B cell (primary cell): ENCODE results near the gene DNAJC25. TPM values are rescaled to one million over a fixed set of nuclear protein-coding genes. Genes with fewer than 3 reads are reported as not detected.

Source experiments
- ATAC-seq: fragments of 200-7000 bp; cut with Tn5 transposase; one replicate; pipeline ENCODE4 v1.10.0; 2021; ENCODE audit warnings: low read depth, mild to moderate bottlenecking, moderate number of reproducible peaks, moderate library complexity
- CTCF ChIA-PET: fragments of 350-600 bp; sonication (Branson Sonifier 250); formaldehyde crosslinking; loops from one replicate; lab custom pipeline; 2021; ENCODE audit warnings: antibody characterized with exemption, inconsistent platforms; lab: Charles Lee
- POLR2A ChIA-PET: fragments of 350-600 bp; sonication (Branson Sonifier 250); formaldehyde crosslinking; loops from one replicate; lab custom pipeline; 2021; ENCODE audit warnings: antibody characterized with exemption; lab: Charles Lee
- DNase-seq: peaks from one replicate; pipeline ENCODE4 v3.0.0; 2013
- H2AFZ ChIP-seq: 2 replicates; pipeline ENCODE4 v1.6.1; 2012; ENCODE audit warnings: mild to moderate bottlenecking, low read depth, low read length; ENCODE audit not compliant: insufficient read depth, poor library complexity, severe bottlenecking
- H3K27ac ChIP-seq, 2 donors: 1 replicate in 1 of 2; 2 replicates in 1 of 2; pipeline ENCODE4 v1.5.1; 2012 to 2013; ENCODE audit warnings: low read length in 2 of 2, mild to moderate bottlenecking in 2 of 2, moderate library complexity in 1 of 2
- H3K27me3 ChIP-seq, 4 experiments: fragments of 200-600 bp in 1 of 4; sonication (generic) in 1 of 4; replicated peaks in 1 of 4; 1 replicate in 2 of 4; 2 replicates in 2 of 4; pipeline versions ENCODE4 v1.6.1 to v1.7.0; 2013 to 2016; ENCODE audit warnings: low read length in 3 of 4, mild to moderate bottlenecking in 2 of 4, mixed read lengths in 1 of 4, moderate library complexity in 1 of 4; ENCODE audit not compliant: insufficient read depth in 4 of 4, control insufficient read depth in 3 of 4; ENCODE audit errors: control extremely low read depth in 1 of 4
- H3K36me3 ChIP-seq, 2 experiments: replicated peaks in 1 of 2; 1 replicate in 1 of 2; 2 replicates in 1 of 2; pipeline versions ENCODE4 v1.6.1 to v1.7.1; 2013; ENCODE audit warnings: low read length in 1 of 2; ENCODE audit not compliant: insufficient read depth in 2 of 2, control insufficient read depth in 1 of 2; ENCODE audit errors: control extremely low read depth in 1 of 2, extremely low read depth in 1 of 2
- H3K4me1 ChIP-seq, 2 donors: fragments of 200-600 bp in 1 of 2; sonication (generic) in 1 of 2; 1 replicate in 1 of 2; 2 replicates in 1 of 2; pipeline versions ENCODE4 v1.5.1 to v1.6.1; 2013 to 2017; ENCODE audit warnings: low read length in 2 of 2; ENCODE audit not compliant: control insufficient read depth in 2 of 2, insufficient read depth in 2 of 2
- H3K4me2 ChIP-seq: replicated peaks from 2 replicates; pipeline ENCODE3; 2012; ENCODE audit warnings: mild to moderate bottlenecking, low read depth, low read length; ENCODE audit not compliant: poor library complexity, severe bottlenecking
- H3K4me3 ChIP-seq, 5 experiments: fragments of 200-600 bp in 1 of 5; sonication (generic) in 1 of 5; 1 replicate in 3 of 5; 2 replicates in 2 of 5; pipeline versions ENCODE4 v1.5.1 to v1.7.0; 2011 to 2016; ENCODE audit warnings: low read length in 4 of 5, mild to moderate bottlenecking in 4 of 5, low read depth in 2 of 5, control low read depth in 1 of 5, moderate library complexity in 1 of 5; ENCODE audit not compliant: insufficient read depth in 1 of 5; ENCODE audit errors: control extremely low read depth in 1 of 5, extremely low read depth in 1 of 5
- H3K79me2 ChIP-seq: fragments of 200-600 bp; sonication (generic); one replicate; pipeline ENCODE4 v1.6.0; 2016; ENCODE audit warnings: low read length; ENCODE audit not compliant: control insufficient read depth, insufficient read depth
- H3K9ac ChIP-seq: fragments of 200-600 bp; sonication (generic); 2 replicates; pipeline ENCODE4 v1.6.1; 2017; ENCODE audit warnings: mild to moderate bottlenecking, low read length, moderate library complexity
- H3K9me3 ChIP-seq, 3 donors: one replicate each; pipeline versions ENCODE4 v1.6.1 to v1.7.1; 2013; ENCODE audit warnings: low read length in 2 of 3; ENCODE audit not compliant: control insufficient read depth in 2 of 3, insufficient read depth in 1 of 3; ENCODE audit errors: control extremely low read depth in 1 of 3
- H4K20me1 ChIP-seq: 2 replicates; pipeline ENCODE4 v1.6.0; 2012; ENCODE audit warnings: mild to moderate bottlenecking, low read length; ENCODE audit not compliant: insufficient read depth, control insufficient read depth, poor library complexity, severe bottlenecking
- H3K27ac Mint-ChIP-seq: one replicate; pipeline ENCODE4 v1.8.0; 2021; ENCODE audit warnings: mixed read lengths
- H3K27me3 Mint-ChIP-seq: one replicate; pipeline ENCODE4 v1.8.0; 2021; ENCODE audit warnings: mixed read lengths
- H3K4me1 Mint-ChIP-seq: one replicate; pipeline ENCODE4 v1.8.0; 2021; ENCODE audit warnings: mixed read lengths
- H3K4me3 Mint-ChIP-seq: one replicate; pipeline ENCODE4 v1.8.0; 2021; ENCODE audit warnings: mixed read lengths
- H3K9me3 Mint-ChIP-seq: one replicate; pipeline ENCODE4 v1.8.0; 2022; ENCODE audit warnings: mixed read lengths; ENCODE audit not compliant: insufficient read depth
- CTCF ChIP-seq: fragments of 200-600 bp; IDR thresholded peaks from one replicate; pipeline ENCODE4 v1.8.0; 2022; ENCODE audit warnings: antibody characterized with exemption, mild to moderate bottlenecking
- EZH2 ChIP-seq: IDR thresholded peaks from 2 replicates; pipeline ENCODE4 v1.6.1; 2012; ENCODE audit warnings: borderline replicate concordance, low read depth, mild to moderate bottlenecking, moderate library complexity, low read length; ENCODE audit not compliant: insufficient read depth, poor library complexity, severe bottlenecking
- WGBS: methylation state at CpG from one replicate; pipeline ENCODE4 v1.1.5; 2013; ENCODE audit warnings: missing lambda C conversion rate; ENCODE audit not compliant: insufficient coverage; 5-methylcytosine and 5-hydroxymethylcytosine counted together
- intact Hi-C: fragments of 100-400 bp; cut with micrococcal nuclease; formaldehyde crosslinking; loops from one replicate; pipeline ENCODE4 v1.10.0; 2022
- polyA plus RNA-seq: library from polyadenylated mRNA; depleted of rRNA; stranded (reverse); fragments of >200 nt; gene quantifications from 2 replicates; pipeline ENCODE4 v1.2.3, GENCODE V29; 2012
- total RNA-seq, 2 donors: library from RNA; stranded (reverse); fragments of 120-200 nt in 1 of 2; gene quantifications; 1 replicate in 1 of 2; 2 replicates in 1 of 2; pipeline versions ENCODE4 v1.2.3 to v1.2.4, GENCODE V29; 2013 to 2022

Gene DNAJC25
- total and polyA plus RNA-seq, 2 donors (not counting 1 experiment from before 2014, with no cell fraction given), result 3.1 to 4.1 TPM

GRCh38 chr9:111634860-111635259, 3.7 kb downstream of the DNAJC25 start:
- H3K27ac Mint-ChIP-seq, result no peak overlapping the region
- H3K9ac ChIP-seq, result no peak overlapping the region
- DNase-seq (no peak), ATAC-seq (no peak)
- intact Hi-C loops, result loop anchor here (10.0 kb wide), 2 partner anchors 1640 to 1770 kb away; partner anchors contain the start of genes ALAD, CDC26 and PRPF4
- H4K20me1 ChIP-seq, result peaks cover 18% of the 10 kb centered on the region
- POLR2A ChIA-PET, result no interaction called here
- no peak overlapping the region for H3K27ac ChIP-seq
- CTCF ChIA-PET, result no interaction called here
- no peak overlapping the region for H3K4me3 ChIP-seq
- H3K27me3 ChIP-seq, result no peaks in the 10 kb centered on the region
- peaks cover 69% of the 10 kb centered on the region for H3K79me2 ChIP-seq
- peaks cover 15 to 17% of the 10 kb centered on the region in 2 donors for H3K4me1 ChIP-seq
- no peaks in the 10 kb centered on the region for H3K9me3 Mint-ChIP-seq
- no peak for TF ChIP-seq EZH2
- TF ChIP-seq CTCF, result no peak
- H3K4me3 Mint-ChIP-seq, result no peak overlapping the region
- H3K9me3 ChIP-seq, result no peaks in the 10 kb centered on the region
- no peaks in the 10 kb centered on the region for H3K27me3 Mint-ChIP-seq
- no peaks in the 10 kb centered on the region for H3K36me3 ChIP-seq
- no peak overlapping the region for H3K4me2 ChIP-seq
- WGBS, result no CpG with 5 or more reads among the region's 1 CpG
- H2AFZ ChIP-seq, result no peak overlapping the region
- peaks cover 39% of the 10 kb centered on the region for H3K4me1 Mint-ChIP-seq

- H2AFZ ChIP-seq, result no peak overlapping the region
- H4K20me1 ChIP-seq, result peaks cover 18% of the 10 kb centered on the region
- ATAC-seq, result no peak
- POLR2A ChIA-PET, result no interaction called here
- Mint-ChIP-seq H3K4me1 (peaks cover 22% of the 10 kb centered on the region), H3K27ac (no peak overlapping the region), H3K27me3 (no peaks in the 10 kb centered on the region), H3K4me3 (no peak overlapping the region), H3K9me3 (no peaks in the 10 kb centered on the region)
- H3K9me3 ChIP-seq, result no peaks in the 10 kb centered on the region
- CTCF ChIA-PET, result interaction anchor here (1.3 kb wide), 1 partner anchor 16 kb away, joined by 3 read pairs; no protein-coding TSS in a partner anchor
- no peaks in the 10 kb centered on the region for H3K27me3 ChIP-seq
- H3K79me2 ChIP-seq, result peaks cover 63% of the 10 kb centered on the region
- intact Hi-C loops, result loop anchor here (10.0 kb wide), 2 partner anchors 1637 to 1767 kb away; partner anchors contain the start of genes ALAD, CDC26 and PRPF4
- no peak overlapping the region for H3K9ac ChIP-seq
- no peak overlapping the region for H3K4me3 ChIP-seq
- WGBS, result 97% methylated on average over 5 of the region's 6 CpGs
- TF ChIP-seq CTCF, result no peak
- TF ChIP-seq EZH2, result no peak
- no peak for DNase-seq
- H3K36me3 ChIP-seq, result no peaks in the 10 kb centered on the region
- H3K27ac ChIP-seq, result no peak overlapping the region
- H3K4me1 ChIP-seq, result peaks cover 2 to 5% of the 10 kb centered on the region in 2 donors
- no peak overlapping the region for H3K4me2 ChIP-seq
Observed at GRCh38 chr9:111637421-111637950, 6.4 kb downstream of the DNAJC25 start.
